ENCODE results near the gene PRKAR2A. TPM values are rescaled to one million over a fixed set of nuclear protein-coding genes. Genes with fewer than 3 reads are reported as not detected.

PRKAR2A gene
- total RNA-seq, 2 experiments from 2014 or later = 47.4 to 48.3 TPM

DNA sequence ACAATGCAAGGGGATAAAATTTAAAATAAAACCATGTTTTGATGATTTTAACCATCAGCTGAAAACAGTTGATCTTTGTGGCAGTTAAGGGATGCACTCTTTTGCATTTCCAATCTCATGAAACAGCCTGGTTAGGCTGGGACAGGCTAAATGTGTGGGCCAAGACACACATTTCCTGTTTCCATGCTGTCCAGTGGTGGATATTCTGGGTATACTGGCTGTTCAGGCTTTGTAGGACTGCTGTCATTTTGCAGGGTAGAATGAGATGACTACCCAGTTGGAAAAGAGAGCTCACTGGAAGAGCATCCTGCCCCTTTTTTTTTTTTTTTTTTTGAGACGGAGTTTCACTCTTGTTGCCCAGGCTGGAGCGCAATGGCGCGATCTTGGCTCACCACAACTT, 88.6 kb downstream of the PRKAR2A start:
- Histone ChIP-seq H3K4me3 (ENCODE audit: low read length) (no peak overlapping the region), H3K27me3 (ENCODE audit: control insufficient read depth in 1 of 2, insufficient read depth in 2 of 2, low read length in 2 of 2) (no peaks in the 10 kb centered on the region), H3K9me3 (ENCODE audit: control insufficient read depth in 1 of 2, insufficient read depth in 1 of 2, low read length in 2 of 2) (no peaks in the 10 kb centered on the region), H3K27ac (ENCODE audit: low read depth in 1 of 2, low read length in 2 of 2) (no peak overlapping the region), H3K36me3 (ENCODE audit: insufficient read depth, low read length) (peaks cover 29% of the 10 kb centered on the region), H3K4me1 (ENCODE audit: insufficient read depth, low read length) (no peaks in the 10 kb centered on the region)
- CTCF ChIA-PET = interaction anchor here (1.0 kb wide), 1 partner anchor 49 kb away, joined by 4 read pairs; no protein-coding TSS in a partner anchor
- POLR2A ChIA-PET = no interaction called here
- ATAC-seq (ENCODE audit: poor library complexity) (no peak), DNase-seq (no peak)
- Mint-ChIP-seq H3K4me3 (no peak overlapping the region), H3K4me1 (ENCODE audit: low read depth) (no peaks in the 10 kb centered on the region), H3K9me3 (no peaks in the 10 kb centered on the region), H3K27me3 (no peaks in the 10 kb centered on the region), H3K27ac (no peak overlapping the region), H3K36me3 (ENCODE audit: low read depth) (peaks cover 73% of the 10 kb centered on the region)
- TF ChIP-seq, protein P1, sequence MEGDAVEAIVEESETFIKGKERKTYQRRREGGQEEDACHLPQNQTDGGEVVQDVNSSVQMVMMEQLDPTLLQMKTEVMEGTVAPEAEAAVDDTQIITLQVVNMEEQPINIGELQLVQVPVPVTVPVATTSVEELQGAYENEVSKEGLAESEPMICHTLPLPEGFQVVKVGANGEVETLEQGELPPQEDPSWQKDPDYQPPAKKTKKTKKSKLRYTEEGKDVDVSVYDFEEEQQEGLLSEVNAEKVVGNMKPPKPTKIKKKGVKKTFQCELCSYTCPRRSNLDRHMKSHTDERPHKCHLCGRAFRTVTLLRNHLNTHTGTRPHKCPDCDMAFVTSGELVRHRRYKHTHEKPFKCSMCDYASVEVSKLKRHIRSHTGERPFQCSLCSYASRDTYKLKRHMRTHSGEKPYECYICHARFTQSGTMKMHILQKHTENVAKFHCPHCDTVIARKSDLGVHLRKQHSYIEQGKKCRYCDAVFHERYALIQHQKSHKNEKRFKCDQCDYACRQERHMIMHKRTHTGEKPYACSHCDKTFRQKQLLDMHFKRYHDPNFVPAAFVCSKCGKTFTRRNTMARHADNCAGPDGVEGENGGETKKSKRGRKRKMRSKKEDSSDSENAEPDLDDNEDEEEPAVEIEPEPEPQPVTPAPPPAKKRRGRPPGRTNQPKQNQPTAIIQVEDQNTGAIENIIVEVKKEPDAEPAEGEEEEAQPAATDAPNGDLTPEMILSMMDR (IDR thresholded peaks at IDR 0.05) = no peak
- intact Hi-C loops (cut with DNase I, micrococcal nuclease) = no loop called here

DNA sequence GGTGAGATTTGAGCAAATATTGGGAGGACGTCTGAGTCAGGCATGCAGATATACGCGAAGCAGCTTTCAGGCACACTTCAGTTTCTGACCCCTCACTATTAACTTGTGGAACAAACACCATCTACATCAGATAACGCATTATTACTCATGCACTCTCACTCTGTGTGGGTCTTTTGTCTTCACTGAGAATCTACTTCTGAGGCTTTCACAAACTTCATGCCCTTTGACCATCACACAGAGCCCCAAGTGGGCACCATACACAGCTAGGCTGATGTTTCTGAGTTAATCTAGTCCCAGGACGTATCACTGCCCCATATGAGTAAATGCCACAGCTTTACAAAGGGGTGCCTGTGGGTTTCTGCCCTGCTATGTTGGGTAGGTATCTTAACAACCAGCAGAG, 91.0 kb downstream of the PRKAR2A start:
- ChIA-PET POLR2A (no interaction called here), CTCF (interaction anchor here (0.9 kb wide), 1 partner anchor 17 kb away, joined by 3 read pairs; no protein-coding TSS in a partner anchor)
- H3K4me1 Mint-ChIP-seq (ENCODE audit: low read depth) = no peaks in the 10 kb centered on the region
- no peak overlapping the region for H3K4me3 Mint-ChIP-seq
- no peak overlapping the region for H3K4me3 ChIP-seq (ENCODE audit: low read length)
- H3K9me3 ChIP-seq (ENCODE audit: control insufficient read depth in 1 of 2, insufficient read depth in 1 of 2, low read length in 2 of 2) = no peaks in the 10 kb centered on the region
- intact Hi-C loops (cut with DNase I, micrococcal nuclease) = no loop called here
- TF ChIP-seq, protein P1 (IDR thresholded peaks at IDR 0.05) = no peak
- no peak overlapping the region for H3K27ac Mint-ChIP-seq
- H3K27me3 Mint-ChIP-seq = no peaks in the 10 kb centered on the region
- H3K36me3 ChIP-seq (ENCODE audit: insufficient read depth, low read length) = peaks cover 32% of the 10 kb centered on the region
- ATAC-seq (ENCODE audit: poor library complexity) (no peak), DNase-seq (no peak)
- H3K27me3 ChIP-seq (ENCODE audit: control insufficient read depth in 1 of 2, insufficient read depth in 2 of 2, low read length in 2 of 2) = no peaks in the 10 kb centered on the region
- peaks cover 64% of the 10 kb centered on the region for H3K36me3 Mint-ChIP-seq (ENCODE audit: low read depth)
- no peak overlapping the region for H3K27ac ChIP-seq (ENCODE audit: low read depth in 1 of 2, low read length in 2 of 2)
- H3K4me1 ChIP-seq (ENCODE audit: insufficient read depth, low read length) = no peaks in the 10 kb centered on the region
- H3K9me3 Mint-ChIP-seq = no peaks in the 10 kb centered on the region

DNA sequence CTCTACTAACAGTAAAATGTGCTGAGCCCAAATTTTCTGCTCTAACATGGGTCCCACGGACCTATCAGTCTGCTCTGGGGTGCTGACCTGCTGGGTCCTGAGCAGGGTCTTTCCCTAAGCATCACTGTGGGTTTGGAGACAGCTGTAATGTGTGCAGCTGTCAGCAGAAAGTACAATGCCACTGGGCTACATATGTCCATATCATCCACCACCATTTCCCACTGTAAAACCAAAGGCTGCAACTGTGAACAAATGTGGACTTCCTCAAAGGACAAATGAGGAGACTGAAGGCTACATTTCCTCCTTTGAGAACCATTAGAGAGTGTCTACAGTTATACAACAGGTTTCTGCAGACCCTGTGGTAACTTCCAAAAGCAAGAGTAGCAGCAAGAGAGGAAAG, 96.8 kb downstream of the PRKAR2A start:
- H3K4me1 Mint-ChIP-seq (ENCODE audit: low read depth) = no peaks in the 10 kb centered on the region
- Histone ChIP-seq H3K4me3 (ENCODE audit: low read length) (no peak overlapping the region), H3K9me3 (ENCODE audit: control insufficient read depth in 1 of 2, insufficient read depth in 1 of 2, low read length in 2 of 2) (no peaks in the 10 kb centered on the region), H3K27ac (ENCODE audit: low read depth in 1 of 2, low read length in 2 of 2) (no peak overlapping the region), H3K4me1 (ENCODE audit: insufficient read depth, low read length) (no peaks in the 10 kb centered on the region), H3K27me3 (ENCODE audit: control insufficient read depth in 1 of 2, insufficient read depth in 2 of 2, low read length in 2 of 2) (no peaks in the 10 kb centered on the region), H3K36me3 (ENCODE audit: insufficient read depth, low read length) (peaks cover 49% of the 10 kb centered on the region)
- ChIA-PET POLR2A (no interaction called here), CTCF (no interaction called here)
- H3K27me3 Mint-ChIP-seq = no peaks in the 10 kb centered on the region
- TF ChIP-seq, protein P1 (IDR thresholded peaks at IDR 0.05) = no peak
- H3K27ac Mint-ChIP-seq = no peak overlapping the region
- no peak for DNase-seq
- intact Hi-C loops (cut with DNase I, micrococcal nuclease) = no loop called here
- H3K4me3 Mint-ChIP-seq = no peak overlapping the region
- ATAC-seq (ENCODE audit: poor library complexity) = no peak
- peaks cover 64% of the 10 kb centered on the region for H3K36me3 Mint-ChIP-seq (ENCODE audit: low read depth)
- H3K9me3 Mint-ChIP-seq = no peaks in the 10 kb centered on the region
